ENCODE results near the gene MEIOB. TPM values are rescaled to one million over a fixed set of nuclear protein-coding genes. Genes with fewer than 3 reads are reported as not detected.

MEIOB gene
- total and polyA plus RNA-seq, 4 donors, result 0.21 to 0.28 TPM; not detected in 2

- Histone ChIP-seq H3K4me3 (no peak overlapping the region), H3K36me3 (ENCODE audit: control insufficient read depth in 4 of 4, insufficient read depth in 4 of 4, low read length in 4 of 4) (peaks cover 0 to 40% (median 0%) of the 10 kb centered on the region in 4 donors), H3K9ac (ENCODE audit: insufficient read depth in 1 of 2, low read length in 2 of 2) (no peak overlapping the region), H3K4me1 (ENCODE audit: control insufficient read depth in 5 of 5, insufficient read depth in 5 of 5, low read length in 5 of 5) (peaks cover 0 to 12% (median 0%) of the 10 kb centered on the region in 5 donors), H3K27me3 (ENCODE audit: control insufficient read depth in 3 of 3, insufficient read depth in 3 of 3, low read length in 2 of 3) (no peaks in the 10 kb centered on the region), H3K27ac (ENCODE audit: low read depth in 1 of 2, low read length in 1 of 2) (peak overlapping the region in 1 of 2 donors; percentile 44), H3K9me3 (ENCODE audit: control insufficient read depth in 4 of 4, insufficient read depth in 3 of 4, low read length in 3 of 4) (peaks cover 0 to 4% (median 0%) of the 10 kb centered on the region in 4 donors)
- no peak for TF ChIP-seq CTCF (IDR thresholded peaks at IDR 0.05; ENCODE audit: control extremely low read depth, extremely low read depth)
- ATAC-seq (ENCODE audit: insufficient read depth, low FRiP score), result no peak
- 82 to 85% methylated on average over 31 to 33 of the region's 33 CpGs for WGBS, 2 donors
- DNase-seq, result no peak
These were observed 79.0 kb downstream of the MEIOB start for GRCh38 chr16:1792836-1793577.

GRCh38 chr16:1791943-1792812 is 79.8 kb downstream of the MEIOB start:
- Histone ChIP-seq H3K27me3 (ENCODE audit: control insufficient read depth in 3 of 3, insufficient read depth in 3 of 3, low read length in 2 of 3) (no peaks in the 10 kb centered on the region), H3K4me3 (no peak overlapping the region), H3K27ac (ENCODE audit: low read depth in 1 of 2, low read length in 1 of 2) (no peak overlapping the region), H3K9me3 (ENCODE audit: control insufficient read depth in 4 of 4, insufficient read depth in 3 of 4, low read length in 3 of 4) (peaks cover 0 to 3% (median 0%) of the 10 kb centered on the region in 4 donors), H3K36me3 (ENCODE audit: control insufficient read depth in 4 of 4, insufficient read depth in 4 of 4, low read length in 4 of 4) (peaks cover 0 to 48% (median 0%) of the 10 kb centered on the region in 4 donors), H3K9ac (ENCODE audit: insufficient read depth in 1 of 2, low read length in 2 of 2) (no peak overlapping the region), H3K4me1 (ENCODE audit: control insufficient read depth in 5 of 5, insufficient read depth in 5 of 5, low read length in 5 of 5) (peaks cover 0 to 12% (median 0%) of the 10 kb centered on the region in 5 donors)
- ATAC-seq (ENCODE audit: insufficient read depth, low FRiP score), result no peak
- 91 to 92% methylated on average over 58 to 59 of the region's 59 CpGs for WGBS, 2 donors
- TF ChIP-seq CTCF (IDR thresholded peaks at IDR 0.05; ENCODE audit: control extremely low read depth, extremely low read depth), result no peak
- DNase-seq, result no peak

- H3K27ac ChIP-seq (ENCODE audit: low read depth in 1 of 2, low read length in 1 of 2), result no peak overlapping the region
- peaks cover 0 to 55% (median 0%) of the 10 kb centered on the region in 4 donors for H3K36me3 ChIP-seq (ENCODE audit: control insufficient read depth in 4 of 4, insufficient read depth in 4 of 4, low read length in 4 of 4)
- H3K27me3 ChIP-seq (ENCODE audit: control insufficient read depth in 3 of 3, insufficient read depth in 3 of 3, low read length in 2 of 3), result no peaks in the 10 kb centered on the region
- TF ChIP-seq CTCF (IDR thresholded peaks at IDR 0.05; ENCODE audit: control extremely low read depth, extremely low read depth), result no peak
- no peak overlapping the region for H3K4me3 ChIP-seq
- H3K9me3 ChIP-seq (ENCODE audit: control insufficient read depth in 4 of 4, insufficient read depth in 3 of 4, low read length in 3 of 4), result peaks cover 0 to 3% (median 0%) of the 10 kb centered on the region in 4 donors
- no peak overlapping the region for H3K9ac ChIP-seq (ENCODE audit: insufficient read depth in 1 of 2, low read length in 2 of 2)
- DNase-seq (no peak), ATAC-seq (ENCODE audit: insufficient read depth, low FRiP score) (no peak)
- H3K4me1 ChIP-seq (ENCODE audit: control insufficient read depth in 5 of 5, insufficient read depth in 5 of 5, low read length in 5 of 5), result peaks cover 0 to 12% (median 0%) of the 10 kb centered on the region in 5 donors
- WGBS, 2 donors, result 95 to 96% methylated on average over 53 of the region's 53 CpGs
These were observed 80.6 kb downstream of the MEIOB start for GRCh38 chr16:1791256-1791942.

All from lung (tissue), 12 donors.